ENCODE data around the gene KRTAP22-1.

KRTAP22-1 gene

GRCh38 chr21:30628109-30628508 lies 27.2 kb downstream of the KRTAP22-1 start:
- no peak for DNase-seq

DNA sequence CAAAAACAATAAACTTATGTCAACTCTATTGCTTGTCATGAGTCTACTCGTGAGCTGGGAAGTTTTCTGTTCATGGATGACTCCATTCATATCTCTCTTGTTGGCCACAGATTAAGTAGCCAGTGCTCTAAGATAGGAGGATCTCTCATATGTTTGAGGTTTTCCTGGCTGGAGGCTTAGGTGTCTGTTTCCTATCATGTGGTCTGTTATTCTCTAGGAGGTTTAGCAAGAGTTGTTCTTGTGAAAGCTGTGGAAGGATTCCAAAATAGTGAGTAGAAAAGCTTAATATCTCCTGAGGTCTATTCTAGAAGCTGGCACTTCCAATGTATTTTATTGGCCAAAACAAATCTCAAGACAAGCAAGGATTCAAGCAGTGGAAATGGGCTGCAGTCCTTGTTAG lies 28.3 kb downstream of the KRTAP22-1 start:
- no peak for DNase-seq

GRCh38 chr21:30634906-30635305 lies 34.0 kb downstream of the KRTAP22-1 start, which contains the start of gene KRTAP20-2:
TSS of gene KRTAP20-2 (plus strand) at chr21:30635206. CDS start at chr21:30635264, 58 bp downstream.
- DNase-seq = no peak

DNA sequence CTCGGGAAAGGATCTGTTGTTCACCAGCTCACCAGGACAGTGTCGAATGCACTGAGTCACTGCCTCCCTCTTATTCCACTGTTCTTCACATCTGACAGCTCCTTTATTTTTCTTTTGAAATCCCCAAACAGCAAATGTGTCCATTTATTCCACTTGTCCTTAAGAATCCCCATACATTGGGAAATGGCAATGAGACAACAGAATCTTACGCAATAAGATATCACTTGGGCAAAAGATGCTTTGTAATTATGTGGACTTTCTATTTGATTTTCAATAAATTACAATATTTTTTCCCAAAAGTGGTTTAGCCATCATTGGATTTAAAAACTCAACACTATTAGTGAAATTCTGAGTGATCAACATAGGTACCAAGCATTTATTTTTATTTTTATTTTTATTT lies 37.8 kb downstream of the KRTAP22-1 start:
- DNase-seq = no peak

DNA sequence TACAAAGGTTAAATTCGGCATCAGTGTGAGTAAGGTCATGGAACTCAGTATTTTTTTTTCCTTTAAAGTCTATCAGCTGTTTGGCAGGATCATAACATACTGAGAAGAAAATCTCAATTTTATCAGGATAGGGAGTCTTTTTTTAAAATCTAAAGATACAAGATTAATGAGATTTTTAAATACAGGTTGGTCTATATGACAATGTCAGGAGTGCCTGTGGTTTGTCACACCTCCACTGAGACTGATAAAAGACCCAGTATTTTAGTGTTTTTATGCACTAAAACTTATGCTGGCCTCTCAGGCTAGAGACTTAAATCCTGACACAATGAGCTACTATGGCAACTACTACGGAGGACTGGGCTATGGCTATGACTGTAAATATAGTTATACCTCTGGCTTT lies 41.7 kb downstream of the KRTAP22-1 start, which contains the start of gene KRTAP20-3:
TSS of gene KRTAP20-3 (plus strand) at position 301 of the 400 bp plus-strand sequence.
- no peak for DNase-seq

GRCh38 chr21:30646904-30647414 lies 46.1 kb downstream of the KRTAP22-1 start:
- no peak for DNase-seq

Measured in NCI-H526 (cell line).